Measurements from ENCODE around the gene OR10AD1. TPM values are rescaled to one million over a fixed set of nuclear protein-coding genes. Genes with fewer than 3 reads are reported as not detected.
"Not testable (repeated sequence)": the region's sequence is repeated elsewhere in the genome, so short reads cannot be mapped to it uniquely, and the experiment has no call there.

The OR10AD1 gene
- total and polyA plus RNA-seq, 9 donors: not detected

GRCh38 chr12:48221645-48222044, 18.6 kb upstream of the OR10AD1 start:
- TF ChIP-seq EP300 (IDR thresholded peaks at IDR 0.05) (no peak), POLR2A (IDR thresholded peaks at IDR 0.05) (no peak), CTCF (IDR thresholded peaks at IDR 0.05) (no peak)
- 15 to 25% (median 20%) methylated on average over 2 of the region's 2 CpGs for WGBS, 3 donors
- Histone ChIP-seq H3K27me3 (no peaks in the 10 kb centered on the region), H3K9me3 (no peaks in the 10 kb centered on the region), H3K4me1 (ENCODE audit: insufficient read depth) (no peaks in the 10 kb centered on the region), H3K27ac (no peak overlapping the region), H3K36me3 (no peaks in the 10 kb centered on the region), H3K4me3 (no peak overlapping the region)
- intact Hi-C loops (cut with DNase I): no loop called here
- no peak for DNase-seq

- Histone ChIP-seq H3K27me3 (no peaks in the 10 kb centered on the region), H3K4me1 (ENCODE audit: insufficient read depth) (no peaks in the 10 kb centered on the region), H3K9me3 (no peaks in the 10 kb centered on the region), H3K4me3 (no peak overlapping the region), H3K36me3 (no peaks in the 10 kb centered on the region), H3K27ac (no peak overlapping the region)
- TF ChIP-seq EP300 (IDR thresholded peaks at IDR 0.05): no peak
- TF ChIP-seq CTCF (IDR thresholded peaks at IDR 0.05): no peak
- TF ChIP-seq POLR2A (IDR thresholded peaks at IDR 0.05): no peak
- no peak for DNase-seq
- intact Hi-C loops (cut with DNase I): no loop called here
- 92 to 97% (median 93%) methylated on average over 1 of the region's 1 CpG for WGBS, 3 donors
Measured at GRCh38 chr12:48220701-48221100, 17.6 kb upstream of the OR10AD1 start.

- 76 to 85% (median 83%) methylated on average over 1 of the region's 1 CpG for WGBS, 3 donors
- H3K9me3 ChIP-seq: no peaks in the 10 kb centered on the region
- no peaks in the 10 kb centered on the region for H3K27me3 ChIP-seq
- H3K4me3 ChIP-seq: no peak overlapping the region
- no peaks in the 10 kb centered on the region for H3K36me3 ChIP-seq
- intact Hi-C loops (cut with DNase I): no loop called here
- H3K4me1 ChIP-seq (ENCODE audit: insufficient read depth): no peaks in the 10 kb centered on the region
- H3K27ac ChIP-seq: no peak overlapping the region
- TF ChIP-seq POLR2A (IDR thresholded peaks at IDR 0.05) (no peak), EP300 (IDR thresholded peaks at IDR 0.05) (no peak), CTCF (IDR thresholded peaks at IDR 0.05) (no peak)
- DNase-seq: no peak
Measured at GRCh38 chr12:48219631-48220030, 16.5 kb upstream of the OR10AD1 start.

DNA sequence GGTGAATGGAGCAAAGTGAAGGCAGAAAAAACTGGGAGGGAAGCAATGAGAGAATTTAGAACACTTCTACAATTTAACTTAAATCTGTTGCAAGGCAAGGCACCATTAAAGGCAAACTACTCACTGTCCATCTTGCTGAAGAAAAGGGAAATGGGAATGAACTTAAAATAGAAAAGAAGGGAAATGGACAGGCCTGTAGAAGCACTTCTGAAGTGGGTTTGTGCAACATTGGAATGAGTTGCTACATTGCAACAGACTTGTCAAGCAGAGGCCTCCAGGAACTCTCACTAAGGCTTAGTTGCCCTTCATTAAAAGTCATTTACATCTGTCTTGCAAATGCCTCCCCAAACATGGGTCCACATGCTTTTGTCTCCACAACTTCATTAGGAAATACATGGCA, 13.7 kb upstream of the OR10AD1 start:
- H3K36me3 ChIP-seq: no peaks in the 10 kb centered on the region
- DNase-seq: no peak
- no peak for TF ChIP-seq POLR2A (IDR thresholded peaks at IDR 0.05)
- no peak for TF ChIP-seq EP300 (IDR thresholded peaks at IDR 0.05)
- intact Hi-C loops (cut with DNase I): no loop called here
- H3K4me3 ChIP-seq: no peak overlapping the region
- no peaks in the 10 kb centered on the region for H3K9me3 ChIP-seq
- H3K4me1 ChIP-seq (ENCODE audit: insufficient read depth): no peaks in the 10 kb centered on the region
- no peak overlapping the region for H3K27ac ChIP-seq
- H3K27me3 ChIP-seq: no peaks in the 10 kb centered on the region

GRCh38 chr12:48209495-48209894, 6.4 kb upstream of the OR10AD1 start:
- not testable (repeated sequence) for H3K36me3 ChIP-seq; DNase-seq; H3K9me3 ChIP-seq; H3K4me1 ChIP-seq (ENCODE audit: insufficient read depth); H3K27ac ChIP-seq; H3K27me3 ChIP-seq; H3K4me3 ChIP-seq
- 91 to 100% (median 96%) methylated on average over 1 to 2 of the region's 2 CpGs for WGBS, 3 donors
- intact Hi-C loops (cut with DNase I): loop anchor here in 1 of 4 donors (10.0 kb wide), 1 partner anchor 135 kb away; no protein-coding TSS in a partner anchor

- Histone ChIP-seq H3K9me3 (no peaks in the 10 kb centered on the region), H3K36me3 (no peaks in the 10 kb centered on the region), H3K27ac (no peak overlapping the region), H3K27me3 (no peaks in the 10 kb centered on the region), H3K4me1 (ENCODE audit: insufficient read depth) (peaks cover 5% of the 10 kb centered on the region), H3K4me3 (no peak overlapping the region)
- intact Hi-C loops (cut with DNase I): loop anchor here in 1 of 4 donors (10.0 kb wide), 1 partner anchor 142 kb away; no protein-coding TSS in a partner anchor
- no peak for TF ChIP-seq CTCF (IDR thresholded peaks at IDR 0.05)
- TF ChIP-seq POLR2A (IDR thresholded peaks at IDR 0.05): no peak
- TF ChIP-seq EP300 (IDR thresholded peaks at IDR 0.05): no peak
- 91 to 96% (median 91%) methylated on average over 8 of the region's 8 CpGs for WGBS, 3 donors
- DNase-seq: no peak
Measured at GRCh38 chr12:48202766-48203165, 326 bp downstream of the OR10AD1 start.
